GM06990 (cell line): ENCODE measurements around the gene BRDT.

ENCODE experiments used
- DNase-seq: peaks from one replicate; pipeline ENCODE4 v3.0.0-alpha.2; 2011; ENCODE audit not compliant: insufficient read length; ENCODE audit errors: extremely low read depth
- H3K27me3 ChIP-seq: replicated peaks from 2 replicates; pipeline ENCODE4 v1.6.0; 2011; ENCODE audit warnings: low read length; ENCODE audit not compliant: control insufficient read depth, insufficient read depth
- H3K36me3 ChIP-seq: 2 replicates; pipeline ENCODE4 v1.5.1; 2011; ENCODE audit warnings: low read length; ENCODE audit not compliant: control insufficient read depth, insufficient read depth
- H3K4me3 ChIP-seq: replicated peaks from 2 replicates; pipeline ENCODE4 v1.5.1; 2011; ENCODE audit warnings: low read depth, mild to moderate bottlenecking, control low read depth, low read length
- CTCF ChIP-seq: IDR thresholded peaks from 2 replicates; pipeline ENCODE4 v1.5.1; 2011; ENCODE audit warnings: low read length, control low read depth, mild to moderate bottlenecking, inconsistent platforms; ENCODE audit not compliant: insufficient read depth, poor library complexity, severe bottlenecking

The BRDT gene

GRCh38 chr1:92040971-92041370 lies 91.8 kb downstream of the BRDT start:
- no peaks in the 10 kb centered on the region for H3K36me3 ChIP-seq
- no peak overlapping the region for H3K4me3 ChIP-seq
- H3K27me3 ChIP-seq, result no peaks in the 10 kb centered on the region
- TF ChIP-seq CTCF, result no peak
- no peak for DNase-seq

GRCh38 chr1:92043621-92044020 lies 94.4 kb downstream of the BRDT start:
- Histone ChIP-seq H3K27me3 (no peaks in the 10 kb centered on the region), H3K36me3 (no peaks in the 10 kb centered on the region), H3K4me3 (no peak overlapping the region)
- TF ChIP-seq CTCF, result no peak
- no peak for DNase-seq

GRCh38 chr1:92045766-92046495 lies 96.7 kb downstream of the BRDT start:
- TF ChIP-seq CTCF, result no peak
- H3K4me3 ChIP-seq, result no peak overlapping the region
- H3K27me3 ChIP-seq, result no peaks in the 10 kb centered on the region
- no peaks in the 10 kb centered on the region for H3K36me3 ChIP-seq
- DNase-seq, result no peak

- Histone ChIP-seq H3K27me3 (no peaks in the 10 kb centered on the region), H3K36me3 (no peaks in the 10 kb centered on the region), H3K4me3 (no peak overlapping the region)
- TF ChIP-seq CTCF, result no peak
- DNase-seq, result no peak
Observed at GRCh38 chr1:92051948-92052347, 102.7 kb downstream of the BRDT start.
